ENCODE data around the gene AP1B1.

DNA sequence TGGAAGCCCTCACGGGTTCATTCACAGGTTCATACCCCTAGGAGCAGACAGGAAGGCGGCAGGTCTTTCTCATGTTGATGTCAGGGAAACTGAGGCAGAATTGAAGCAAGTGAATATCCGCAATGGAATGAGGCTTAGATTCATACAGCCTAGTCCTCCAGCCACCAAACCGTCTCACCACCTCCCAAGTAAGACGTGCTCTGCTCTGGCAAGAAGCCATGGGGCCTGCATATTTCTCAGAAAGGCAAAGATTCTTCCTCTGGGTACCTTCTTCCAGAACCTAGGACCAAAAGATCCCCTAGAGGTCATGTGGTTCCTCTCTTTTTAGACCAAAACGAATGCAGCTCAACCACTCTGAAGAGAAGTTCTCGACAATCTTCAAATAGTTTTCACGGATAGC, 1.7 kb downstream of the AP1B1 start:
- no peak for TF ChIP-seq CTCF (IDR thresholded peaks at IDR 0.05)
- TF ChIP-seq POLR2A (IDR thresholded peaks at IDR 0.05) = no peak
- no peak for TF ChIP-seq POLR2AphosphoS5 (IDR thresholded peaks at IDR 0.05)

Measured in breast epithelium (tissue), 3 donors.